MM.1S (cell line): ENCODE data around the gene SLC2A11.

Experiments used
- DNase-seq: peaks from one replicate; pipeline ENCODE4 v3.0.0-alpha.2; 2015
- H2AFZ ChIP-seq: fragments of 300-600 bp; sonication (generic); 2 replicates; pipeline ENCODE4 v1.6.0; 2016; ENCODE audit warnings: antibody characterized with exemption, low read length
- H3F3A ChIP-seq: fragments of 300-600 bp; sonication (generic); 2 replicates; pipeline ENCODE4 v1.6.1; 2016; ENCODE audit warnings: mild to moderate bottlenecking, antibody characterized with exemption, low read length, moderate library complexity, mixed read lengths; ENCODE audit not compliant: insufficient read depth
- H3K27ac ChIP-seq: fragments of 300-600 bp; sonication (generic); 2 replicates; pipeline ENCODE4 v1.5.1; 2016; ENCODE audit warnings: mild to moderate bottlenecking, low read length
- H3K27me3 ChIP-seq: fragments of 300-600 bp; sonication (generic); replicated peaks from 2 replicates; pipeline ENCODE4 v1.6.0; 2016; ENCODE audit warnings: low read length; ENCODE audit not compliant: insufficient read depth
- H3K36me3 ChIP-seq: fragments of 300-600 bp; sonication (generic); replicated peaks from 2 replicates; pipeline ENCODE4 v1.6.1; 2016; ENCODE audit warnings: mild to moderate bottlenecking, low read length, mixed read lengths; ENCODE audit not compliant: insufficient read depth
- H3K4me1 ChIP-seq: fragments of 300-600 bp; sonication (generic); 2 replicates; pipeline ENCODE4 v1.6.1; 2016; ENCODE audit warnings: low read length, mixed read lengths
- H3K4me2 ChIP-seq: fragments of 300-600 bp; sonication (generic); 2 replicates; pipeline ENCODE4 v1.6.0; 2016; ENCODE audit warnings: low read depth, low read length
- H3K4me3 ChIP-seq: fragments of 300-600 bp; sonication (generic); 2 replicates; pipeline ENCODE4 v1.5.1; 2016; ENCODE audit warnings: low read length, mixed read lengths
- H3K79me2 ChIP-seq: fragments of 300-600 bp; sonication (generic); 2 replicates; pipeline ENCODE4 v1.6.1; 2016; ENCODE audit warnings: mixed run types, low read length, mixed read lengths
- H3K9ac ChIP-seq: fragments of 300-600 bp; sonication (generic); 2 replicates; pipeline ENCODE4 v1.6.1; 2016; ENCODE audit warnings: low read length, mixed read lengths
- H3K9me2 ChIP-seq: fragments of 300-600 bp; sonication (generic); replicated peaks from 2 replicates; pipeline ENCODE4 v1.6.1; 2016; ENCODE audit warnings: mild to moderate bottlenecking, low read length, mixed read lengths; ENCODE audit not compliant: insufficient read depth
- H3K9me3 ChIP-seq: fragments of 300-600 bp; sonication (generic); replicated peaks from 2 replicates; pipeline ENCODE4 v1.6.1; 2016; ENCODE audit warnings: mild to moderate bottlenecking, low read length, mixed read lengths; ENCODE audit not compliant: insufficient read depth
- H4K20me1 ChIP-seq: fragments of 300-600 bp; sonication (generic); 2 replicates; pipeline ENCODE4 v1.6.1; 2016; ENCODE audit warnings: mild to moderate bottlenecking, low read length, moderate library complexity, mixed read lengths; ENCODE audit not compliant: insufficient read depth
- EZH2 ChIP-seq: fragments of 300-600 bp; sonication (generic); optimal IDR thresholded peaks from 2 replicates; pipeline ENCODE3; 2017; ENCODE audit warnings: low read depth, mild to moderate bottlenecking, antibody characterized with exemption, low read length, mixed read lengths
- EZH2phosphoT487 ChIP-seq: fragments of 300-600 bp; sonication (generic); IDR thresholded peaks from 2 replicates; pipeline ENCODE4 v1.6.1; 2018; ENCODE audit warnings: antibody characterized with exemption, low read length
- TF ChIP-seq, protein P1 (sequence below): fragments of 300-600 bp; sonication (generic); IDR thresholded peaks from 2 replicates; pipeline ENCODE4 v1.5.1; 2016; ENCODE audit warnings: antibody characterized with exemption, low read length, mixed read lengths

The SLC2A11 gene

DNA sequence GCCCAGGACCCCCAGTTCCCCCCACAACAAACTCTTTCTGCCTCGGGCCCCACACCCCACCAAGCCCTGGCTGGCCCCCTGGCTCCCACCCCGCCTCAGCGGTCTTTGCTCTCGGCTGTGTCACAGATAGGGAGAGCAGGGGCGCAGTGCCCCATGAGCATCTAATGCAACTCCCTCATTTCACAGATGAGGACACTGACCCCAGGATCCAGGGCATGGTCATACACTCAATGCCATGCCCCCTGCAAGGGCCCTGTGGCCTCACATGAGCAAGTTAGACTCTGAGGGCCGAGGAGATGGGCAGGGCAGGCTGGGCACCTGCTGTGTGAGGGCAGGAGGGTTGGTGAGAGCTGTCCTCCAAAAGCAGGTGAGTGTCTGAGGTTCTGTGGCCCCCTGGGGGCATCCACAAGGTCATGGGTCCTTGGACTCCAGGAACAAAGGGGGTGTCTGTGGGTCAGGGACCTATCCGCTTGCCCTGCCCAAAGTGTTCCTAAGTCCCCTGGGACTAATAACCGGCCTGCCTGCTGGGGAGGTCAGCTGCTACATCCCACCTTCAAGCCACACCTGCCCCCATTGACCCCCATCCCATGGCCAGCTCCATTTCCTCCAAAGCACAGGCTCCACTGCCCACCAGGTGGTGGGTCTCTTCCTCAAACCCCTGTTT lies 39.0 kb downstream of the SLC2A11 start:
- no peak overlapping the region for H3K9ac ChIP-seq
- no peak overlapping the region for H3K4me2 ChIP-seq
- no peaks in the 10 kb centered on the region for H3K9me3 ChIP-seq
- peaks cover 27% of the 10 kb centered on the region for H3K79me2 ChIP-seq
- DNase-seq = no peak
- H3F3A ChIP-seq = peaks cover 29% of the 10 kb centered on the region
- H2AFZ ChIP-seq = no peak overlapping the region
- H3K4me3 ChIP-seq = no peak overlapping the region
- H3K4me1 ChIP-seq = peaks cover 9% of the 10 kb centered on the region
- H4K20me1 ChIP-seq = peaks cover 8% of the 10 kb centered on the region; the same call in 1 of the 2 replicates
- no peak overlapping the region for H3K27ac ChIP-seq
- no peaks in the 10 kb centered on the region for H3K27me3 ChIP-seq
- peaks cover 7% of the 10 kb centered on the region; the same call in 1 of the 2 replicates for H3K36me3 ChIP-seq
- no peaks in the 10 kb centered on the region for H3K9me2 ChIP-seq
- TF ChIP-seq EZH2 (no peak), EZH2phosphoT487 (no peak)
- TF ChIP-seq, protein P1, sequence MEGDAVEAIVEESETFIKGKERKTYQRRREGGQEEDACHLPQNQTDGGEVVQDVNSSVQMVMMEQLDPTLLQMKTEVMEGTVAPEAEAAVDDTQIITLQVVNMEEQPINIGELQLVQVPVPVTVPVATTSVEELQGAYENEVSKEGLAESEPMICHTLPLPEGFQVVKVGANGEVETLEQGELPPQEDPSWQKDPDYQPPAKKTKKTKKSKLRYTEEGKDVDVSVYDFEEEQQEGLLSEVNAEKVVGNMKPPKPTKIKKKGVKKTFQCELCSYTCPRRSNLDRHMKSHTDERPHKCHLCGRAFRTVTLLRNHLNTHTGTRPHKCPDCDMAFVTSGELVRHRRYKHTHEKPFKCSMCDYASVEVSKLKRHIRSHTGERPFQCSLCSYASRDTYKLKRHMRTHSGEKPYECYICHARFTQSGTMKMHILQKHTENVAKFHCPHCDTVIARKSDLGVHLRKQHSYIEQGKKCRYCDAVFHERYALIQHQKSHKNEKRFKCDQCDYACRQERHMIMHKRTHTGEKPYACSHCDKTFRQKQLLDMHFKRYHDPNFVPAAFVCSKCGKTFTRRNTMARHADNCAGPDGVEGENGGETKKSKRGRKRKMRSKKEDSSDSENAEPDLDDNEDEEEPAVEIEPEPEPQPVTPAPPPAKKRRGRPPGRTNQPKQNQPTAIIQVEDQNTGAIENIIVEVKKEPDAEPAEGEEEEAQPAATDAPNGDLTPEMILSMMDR = no peak

DNA sequence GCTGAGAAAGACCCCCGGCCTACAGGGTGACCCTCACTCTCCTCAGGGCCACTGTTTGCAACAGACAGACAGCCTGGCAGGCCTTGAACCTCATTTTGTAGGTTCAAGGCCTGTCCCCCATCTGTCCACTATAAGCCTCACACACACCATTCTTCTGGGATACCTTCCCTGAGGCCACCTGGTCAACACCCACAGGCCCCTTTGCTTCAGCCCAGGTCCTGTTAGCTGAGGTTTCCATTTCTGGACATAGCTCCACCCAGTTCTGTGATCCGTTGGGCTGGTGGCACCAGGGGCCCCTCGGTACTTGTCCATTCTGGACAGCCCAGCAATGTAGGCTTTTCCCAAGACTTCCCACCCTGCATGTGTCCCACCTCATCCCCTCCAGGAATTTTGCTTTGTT lies 39.6 kb downstream of the SLC2A11 start:
- no peaks in the 10 kb centered on the region for H3K9me2 ChIP-seq
- no peak overlapping the region for H3K27ac ChIP-seq
- no peak overlapping the region for H3K9ac ChIP-seq
- H3F3A ChIP-seq = peaks cover 29% of the 10 kb centered on the region
- TF ChIP-seq, protein P1 = no peak
- TF ChIP-seq EZH2phosphoT487 = no peak
- DNase-seq = no peak
- H3K9me3 ChIP-seq = no peaks in the 10 kb centered on the region
- H3K4me2 ChIP-seq = no peak overlapping the region
- H3K4me1 ChIP-seq = peaks cover 9% of the 10 kb centered on the region
- H2AFZ ChIP-seq = no peak overlapping the region
- H3K27me3 ChIP-seq = no peaks in the 10 kb centered on the region
- H4K20me1 ChIP-seq = peaks cover 8% of the 10 kb centered on the region; the same call in 1 of the 2 replicates
- peaks cover 7% of the 10 kb centered on the region; the same call in 1 of the 2 replicates for H3K36me3 ChIP-seq
- H3K4me3 ChIP-seq = no peak overlapping the region
- H3K79me2 ChIP-seq = peaks cover 27% of the 10 kb centered on the region

DNA sequence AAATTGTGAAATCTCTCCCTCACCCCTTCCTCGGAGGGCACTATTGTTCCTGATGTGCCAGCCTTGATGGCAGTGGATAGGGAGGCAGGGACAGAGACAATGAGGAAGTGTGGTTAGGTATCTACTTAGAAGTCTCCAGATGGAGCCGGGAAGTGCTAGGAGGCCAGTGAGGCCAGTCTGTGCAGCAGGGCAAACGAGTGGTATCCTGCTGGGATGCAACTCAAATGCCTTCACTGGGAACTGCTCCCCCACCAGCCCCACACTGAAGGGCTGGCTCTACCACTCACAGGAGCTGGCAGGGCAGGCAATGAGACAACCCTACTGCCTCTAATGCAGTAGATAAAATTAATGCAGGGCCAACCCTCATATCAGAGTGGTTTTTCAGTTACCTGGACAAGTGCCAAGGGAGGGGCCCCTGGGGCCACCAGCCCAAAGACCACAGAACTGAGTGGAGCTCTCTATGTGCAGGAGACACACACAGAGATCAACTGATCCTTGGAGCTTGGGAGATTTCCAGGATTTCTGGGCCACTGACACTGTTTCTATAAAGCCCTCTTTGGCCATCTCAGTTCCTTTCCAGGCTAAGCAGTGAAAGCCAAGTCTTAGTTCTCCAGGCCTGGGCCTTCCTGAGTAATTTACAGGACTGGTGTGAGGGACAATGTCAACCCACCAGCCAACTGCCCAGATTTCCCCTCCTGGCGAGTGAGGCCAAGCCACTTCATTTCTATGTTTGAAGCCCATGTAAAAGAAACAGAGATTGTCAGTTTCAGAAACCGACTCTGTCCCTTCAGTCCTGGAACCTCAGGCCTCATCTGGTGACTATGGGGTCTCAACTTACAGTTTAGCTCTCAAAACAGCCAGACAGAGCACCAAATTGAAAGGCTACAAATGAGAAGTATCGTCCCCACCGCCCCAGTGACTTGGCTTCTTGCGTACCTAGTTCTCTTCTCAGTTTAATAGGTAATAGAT lies 40.6 kb downstream of the SLC2A11 start:
- Histone ChIP-seq H3K79me2 (peaks cover 27% of the 10 kb centered on the region), H3K9me2 (no peaks in the 10 kb centered on the region), H2AFZ (no peak overlapping the region), H3K4me2 (no peak overlapping the region), H3K36me3 (peaks cover 7% of the 10 kb centered on the region; the same call in 1 of the 2 replicates), H3K27me3 (no peaks in the 10 kb centered on the region), H3K9me3 (no peaks in the 10 kb centered on the region), H4K20me1 (peaks cover 8% of the 10 kb centered on the region; the same call in 1 of the 2 replicates), H3K9ac (no peak overlapping the region), H3F3A (peaks cover 29% of the 10 kb centered on the region), H3K4me1 (peaks cover 4% of the 10 kb centered on the region), H3K27ac (no peak overlapping the region), H3K4me3 (no peak overlapping the region)
- TF ChIP-seq EZH2phosphoT487 (no peak), EZH2 (no peak)
- TF ChIP-seq, protein P1 = no peak
- DNase-seq = no peak
